ENCODE measurements around the gene NTM.

- no peak for TF ChIP-seq EZH2 (IDR thresholded peaks at IDR 0.05; ENCODE audit: low read length)
- TF ChIP-seq, protein P1, sequence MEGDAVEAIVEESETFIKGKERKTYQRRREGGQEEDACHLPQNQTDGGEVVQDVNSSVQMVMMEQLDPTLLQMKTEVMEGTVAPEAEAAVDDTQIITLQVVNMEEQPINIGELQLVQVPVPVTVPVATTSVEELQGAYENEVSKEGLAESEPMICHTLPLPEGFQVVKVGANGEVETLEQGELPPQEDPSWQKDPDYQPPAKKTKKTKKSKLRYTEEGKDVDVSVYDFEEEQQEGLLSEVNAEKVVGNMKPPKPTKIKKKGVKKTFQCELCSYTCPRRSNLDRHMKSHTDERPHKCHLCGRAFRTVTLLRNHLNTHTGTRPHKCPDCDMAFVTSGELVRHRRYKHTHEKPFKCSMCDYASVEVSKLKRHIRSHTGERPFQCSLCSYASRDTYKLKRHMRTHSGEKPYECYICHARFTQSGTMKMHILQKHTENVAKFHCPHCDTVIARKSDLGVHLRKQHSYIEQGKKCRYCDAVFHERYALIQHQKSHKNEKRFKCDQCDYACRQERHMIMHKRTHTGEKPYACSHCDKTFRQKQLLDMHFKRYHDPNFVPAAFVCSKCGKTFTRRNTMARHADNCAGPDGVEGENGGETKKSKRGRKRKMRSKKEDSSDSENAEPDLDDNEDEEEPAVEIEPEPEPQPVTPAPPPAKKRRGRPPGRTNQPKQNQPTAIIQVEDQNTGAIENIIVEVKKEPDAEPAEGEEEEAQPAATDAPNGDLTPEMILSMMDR (optimal IDR thresholded peaks at IDR 0.05 in 1 of 3, IDR thresholded peaks at IDR 0.05 in 1 of 3, conservative IDR thresholded peaks at IDR 0.05 in 1 of 3; ENCODE audit: extremely low read depth in 1 of 3, insufficient read depth in 2 of 3, low read length in 3 of 3): no peak
Measured at GRCh38 chr11:131864228-131864627, 493.8 kb downstream of the NTM start.
